ENCODE measurements around the gene TRIM71.

The TRIM71 gene

DNA sequence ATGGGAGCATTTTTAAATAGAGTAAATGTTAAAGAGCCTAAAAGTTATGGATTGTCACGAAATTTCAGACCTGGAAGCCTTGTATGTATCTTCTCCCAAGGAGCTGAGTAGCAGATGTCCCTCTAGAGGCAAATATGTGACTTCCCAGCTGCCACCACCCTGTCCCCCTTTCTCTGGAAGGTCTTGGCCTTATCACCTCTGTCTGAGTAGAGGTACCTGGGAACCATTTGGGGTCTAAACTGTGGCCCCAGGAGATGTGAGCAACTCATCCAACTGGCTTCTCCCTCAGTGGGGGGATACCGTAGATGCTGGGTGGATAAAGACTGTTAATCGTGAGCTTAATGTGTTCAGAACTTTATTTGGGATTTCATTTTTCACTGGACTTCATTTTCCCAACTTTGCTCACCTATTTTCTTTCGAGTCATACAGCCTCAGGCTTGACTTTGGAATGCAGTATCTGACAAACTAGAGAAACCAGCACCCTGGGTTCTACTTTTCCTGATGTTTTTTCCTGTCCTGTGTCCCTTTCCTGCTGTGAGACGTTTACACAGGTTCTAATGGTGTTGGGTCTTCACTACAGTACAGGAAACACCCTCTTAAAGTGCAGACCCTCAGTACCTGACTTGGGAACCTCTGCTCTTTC, 80.3 kb downstream of the TRIM71 start:
- ChIA-PET CTCF (interaction anchor here (0.7 kb wide), 1 partner anchor 25 kb away, joined by 3 read pairs; no protein-coding TSS in a partner anchor), POLR2A (no interaction called here)
- Histone ChIP-seq H3K4me1 (ENCODE audit: control insufficient read depth, insufficient read depth, low read length) (no peaks in the 10 kb centered on the region), H3K4me3 (ENCODE audit: low read depth, low read length) (no peak overlapping the region), H3K36me3 (ENCODE audit: control insufficient read depth in 2 of 2, insufficient read depth in 1 of 2, low read length in 2 of 2) (no peaks in the 10 kb centered on the region), H3K9me3 (ENCODE audit: control insufficient read depth, insufficient read depth, low read depth, low read length) (no peaks in the 10 kb centered on the region), H3K27ac (ENCODE audit: extremely low read depth, low read depth, low read length) (no peak overlapping the region)
- TF ChIP-seq PRDM2 (tag by site-specific recombination; IDR thresholded peaks at IDR 0.05; ENCODE audit: borderline replicate concordance) (no peak), WT1 (tag by site-specific recombination; IDR thresholded peaks at IDR 0.05) (no peak)

GRCh38 chr3:32899265-32899664, 81.5 kb downstream of the TRIM71 start:
- POLR2A ChIA-PET: no interaction called here
- H3K4me1 ChIP-seq (ENCODE audit: control insufficient read depth, insufficient read depth, low read length): no peaks in the 10 kb centered on the region
- no peaks in the 10 kb centered on the region for H3K9me3 ChIP-seq (ENCODE audit: control insufficient read depth, insufficient read depth, low read depth, low read length)
- no peak overlapping the region for H3K4me3 ChIP-seq (ENCODE audit: low read depth, low read length)
- H3K36me3 ChIP-seq (ENCODE audit: control insufficient read depth in 2 of 2, insufficient read depth in 1 of 2, low read length in 2 of 2): no peaks in the 10 kb centered on the region
- no peak for TF ChIP-seq PRDM6 (tag by site-specific recombination; IDR thresholded peaks at IDR 0.05)
- no peak for TF ChIP-seq HOXC10 (CRISPR knock-in tag; IDR thresholded peaks at IDR 0.05)
- no peak for TF ChIP-seq ZFP37 (tag by site-specific recombination; IDR thresholded peaks at IDR 0.05)
- H3K27ac ChIP-seq (ENCODE audit: extremely low read depth, low read depth, low read length): no peak overlapping the region
- CTCF ChIA-PET: no interaction called here

DNA sequence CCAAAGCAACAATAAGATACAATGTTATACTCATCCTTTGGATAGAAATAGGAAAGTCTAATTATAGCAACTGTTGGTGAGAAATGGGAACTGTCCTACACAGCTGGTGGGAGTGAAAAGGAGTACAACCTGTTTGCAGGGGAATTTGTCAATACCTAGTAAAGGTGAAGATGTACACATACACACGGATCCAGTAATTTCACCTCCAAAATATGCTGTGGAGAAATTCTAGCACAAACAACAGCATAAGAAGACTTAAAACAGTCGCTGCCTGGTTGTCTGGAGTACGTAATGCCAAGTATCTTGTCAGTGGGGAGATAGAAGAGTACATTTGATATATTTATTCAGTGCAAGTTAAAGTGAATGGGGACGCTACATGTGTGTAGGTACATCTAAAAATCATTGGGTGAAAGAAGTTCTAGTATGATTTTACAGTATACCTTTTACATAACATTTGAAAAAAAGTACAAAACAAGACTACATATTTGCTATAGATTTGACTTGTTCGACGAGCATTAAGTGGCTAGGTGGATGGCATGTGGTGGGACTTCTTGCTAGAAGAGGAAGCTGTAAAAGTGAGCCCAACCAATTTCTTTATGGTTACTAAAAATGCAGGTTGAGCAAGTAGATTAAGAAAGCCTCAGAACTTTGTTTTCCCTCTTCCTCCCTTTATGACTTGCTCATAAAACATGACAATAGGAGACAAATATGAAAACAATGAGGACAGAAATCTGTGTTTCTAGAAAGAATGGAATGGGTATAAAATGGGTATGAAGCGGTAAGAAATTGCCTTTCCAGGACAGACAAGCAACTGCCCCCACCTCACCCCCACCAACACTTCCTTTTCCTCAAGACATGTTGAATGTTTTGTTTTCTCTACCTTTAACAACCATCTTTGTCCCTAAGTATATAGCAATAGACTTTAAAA, 83.5 kb downstream of the TRIM71 start:
- ChIA-PET CTCF (interaction anchor here (0.6 to 0.7 kb wide), 4 partner anchors 21 to 336 kb away, joined by 3 to 5 read pairs (median 4); no protein-coding TSS in a partner anchor), POLR2A (no interaction called here)
- Histone ChIP-seq H3K27ac (ENCODE audit: extremely low read depth, low read depth, low read length) (no peak overlapping the region), H3K4me3 (ENCODE audit: low read depth, low read length) (no peak overlapping the region), H3K9me3 (ENCODE audit: control insufficient read depth, insufficient read depth, low read depth, low read length) (no peaks in the 10 kb centered on the region), H3K36me3 (ENCODE audit: control insufficient read depth in 2 of 2, insufficient read depth in 1 of 2, low read length in 2 of 2) (no peaks in the 10 kb centered on the region), H3K4me1 (ENCODE audit: control insufficient read depth, insufficient read depth, low read length) (no peaks in the 10 kb centered on the region)
- no peak for TF ChIP-seq ZNF529 (tag by site-specific recombination; IDR thresholded peaks at IDR 0.05; ENCODE audit: insufficient replicate concordance)
- TF ChIP-seq ZFP69B (tag by site-specific recombination; IDR thresholded peaks at IDR 0.05): no peak
- peak; percentile 38; the same call in 1 of the 2 replicates for TF ChIP-seq ZNF449 (tag by site-specific recombination; IDR thresholded peaks at IDR 0.05)
